ENCODE measurements around the gene IFI27. TPM values are rescaled to one million over a fixed set of nuclear protein-coding genes. Genes with fewer than 3 reads are reported as not detected.

The IFI27 gene
- total RNA-seq, 1 experiment from 2014 or later: 766 TPM

DNA sequence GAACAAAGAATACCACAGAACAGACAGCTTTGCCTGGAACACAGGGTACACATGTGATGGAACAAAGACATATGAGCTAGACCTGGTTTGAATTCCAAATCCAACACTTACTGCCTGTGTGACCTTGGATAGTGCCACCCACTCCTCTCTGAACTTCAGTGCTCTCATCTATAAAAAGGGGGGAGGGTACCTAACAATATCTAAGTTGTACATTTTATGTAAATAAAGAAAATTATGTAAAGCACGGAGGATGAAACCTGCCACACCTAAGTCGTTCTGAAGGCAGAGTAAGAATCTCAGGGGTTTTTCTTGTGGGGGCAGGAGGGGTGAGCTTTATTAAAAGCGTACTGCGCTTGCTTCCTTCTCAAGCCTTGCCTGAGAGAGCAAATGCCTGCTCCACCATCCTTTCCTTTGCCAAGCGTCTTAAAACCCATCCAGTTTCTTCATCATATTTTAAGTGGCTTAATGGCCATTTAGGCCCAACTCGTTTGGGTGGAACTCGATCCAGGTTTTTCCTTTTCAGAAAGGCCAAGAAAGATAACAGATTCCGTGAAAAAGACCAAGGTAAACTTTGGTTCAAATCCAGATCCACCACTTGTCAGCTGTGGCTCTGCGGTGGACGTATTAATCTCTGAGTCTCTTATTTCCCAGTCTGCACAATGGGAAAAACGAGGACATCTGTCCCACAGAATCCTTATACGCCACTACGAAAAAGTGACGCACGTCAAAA, 30.5 kb upstream of the IFI27 start:
- Mint-ChIP-seq H3K9me3 (ENCODE audit: low read depth, unreplicated experiment) (peaks cover 2% of the 10 kb centered on the region), H3K27ac (ENCODE audit: unreplicated experiment) (peak overlapping the region; percentile 89), H3K4me3 (ENCODE audit: low read depth, unreplicated experiment) (peak overlapping the region; percentile 98), H3K4me1 (ENCODE audit: low read depth, unreplicated experiment) (peaks cover 43% of the 10 kb centered on the region), H3K36me3 (ENCODE audit: insufficient read depth, unreplicated experiment) (peaks cover 37% of the 10 kb centered on the region), H3K27me3 (ENCODE audit: unreplicated experiment) (no peaks in the 10 kb centered on the region)
- CTCF ChIA-PET: no interaction called here
- TF ChIP-seq, protein P1, sequence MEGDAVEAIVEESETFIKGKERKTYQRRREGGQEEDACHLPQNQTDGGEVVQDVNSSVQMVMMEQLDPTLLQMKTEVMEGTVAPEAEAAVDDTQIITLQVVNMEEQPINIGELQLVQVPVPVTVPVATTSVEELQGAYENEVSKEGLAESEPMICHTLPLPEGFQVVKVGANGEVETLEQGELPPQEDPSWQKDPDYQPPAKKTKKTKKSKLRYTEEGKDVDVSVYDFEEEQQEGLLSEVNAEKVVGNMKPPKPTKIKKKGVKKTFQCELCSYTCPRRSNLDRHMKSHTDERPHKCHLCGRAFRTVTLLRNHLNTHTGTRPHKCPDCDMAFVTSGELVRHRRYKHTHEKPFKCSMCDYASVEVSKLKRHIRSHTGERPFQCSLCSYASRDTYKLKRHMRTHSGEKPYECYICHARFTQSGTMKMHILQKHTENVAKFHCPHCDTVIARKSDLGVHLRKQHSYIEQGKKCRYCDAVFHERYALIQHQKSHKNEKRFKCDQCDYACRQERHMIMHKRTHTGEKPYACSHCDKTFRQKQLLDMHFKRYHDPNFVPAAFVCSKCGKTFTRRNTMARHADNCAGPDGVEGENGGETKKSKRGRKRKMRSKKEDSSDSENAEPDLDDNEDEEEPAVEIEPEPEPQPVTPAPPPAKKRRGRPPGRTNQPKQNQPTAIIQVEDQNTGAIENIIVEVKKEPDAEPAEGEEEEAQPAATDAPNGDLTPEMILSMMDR (IDR thresholded peaks at IDR 0.05; ENCODE audit: unreplicated experiment): no peak
- intact Hi-C loops (cut with micrococcal nuclease; ENCODE audit: unreplicated experiment): no loop called here
- no peak for DNase-seq
- BruUV-seq (replicated peaks): no TSS peak

DNA sequence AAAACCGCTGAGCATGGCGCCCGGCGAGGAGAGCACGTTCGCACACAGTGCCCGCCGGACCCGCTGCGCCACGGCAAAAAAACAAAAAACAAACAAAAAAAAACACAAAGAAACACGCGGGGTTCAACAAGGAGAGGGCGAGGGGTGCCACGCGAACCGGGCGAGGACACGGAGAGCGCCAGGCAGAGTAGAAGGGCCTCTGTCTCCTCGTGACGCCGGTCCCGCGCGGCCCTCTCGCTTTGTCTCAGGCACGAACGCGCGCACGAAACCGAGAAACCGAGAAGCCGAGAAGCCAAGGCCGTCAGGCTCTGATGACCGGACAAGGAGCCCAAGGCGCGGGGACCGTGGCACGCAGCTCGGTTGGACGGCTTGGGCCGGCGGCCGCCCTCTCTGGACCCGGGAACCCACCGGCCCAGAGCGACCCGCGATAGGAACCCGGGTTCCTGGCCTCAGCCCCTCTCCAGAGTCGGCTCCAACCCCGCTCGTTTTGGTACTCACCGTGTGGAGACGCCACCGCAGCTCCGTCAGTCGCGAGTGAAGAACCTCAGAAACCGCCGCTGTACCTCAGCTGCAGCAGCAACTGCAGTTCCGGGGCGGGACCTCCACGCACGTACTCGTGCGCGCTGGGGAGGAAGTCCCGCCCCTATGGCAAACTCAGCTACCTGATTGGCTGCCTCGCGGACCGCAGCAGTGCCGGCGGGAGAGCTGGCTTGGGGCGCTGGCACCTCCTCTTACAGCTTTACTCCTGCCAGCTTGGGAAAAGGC, 29.7 kb upstream of the IFI27 start, which contains the start of the genes DDX24 and IFI27L1:
DDX24 (minus strand) TSS at position 582 of the 765 bp plus-strand sequence. CDS start 1,460 bp downstream, outside the sequence.
IFI27L1 (plus strand) TSS at position 690 of the 765 bp plus-strand sequence. CDS start 15,628 bp downstream, outside the sequence.
- H3K4me1 Mint-ChIP-seq (ENCODE audit: low read depth, unreplicated experiment): peaks cover 43% of the 10 kb centered on the region
- H3K27me3 Mint-ChIP-seq (ENCODE audit: unreplicated experiment): no peaks in the 10 kb centered on the region
- TF ChIP-seq, protein P1 (IDR thresholded peaks at IDR 0.05; ENCODE audit: unreplicated experiment): no peak
- H3K27ac Mint-ChIP-seq (ENCODE audit: unreplicated experiment): peak within 1 kb of the TSS; percentile 89
- peak; percentile 96 for DNase-seq
- CTCF ChIA-PET: interaction anchor here (1.0 to 2.0 kb wide), 2 partner anchors 30 to 56 kb away, joined by 4 read pairs; partner anchors contain the start of gene IFI27
- peak within 1 kb of the TSS; percentile 98 for H3K4me3 Mint-ChIP-seq (ENCODE audit: low read depth, unreplicated experiment)
- H3K36me3 Mint-ChIP-seq (ENCODE audit: insufficient read depth, unreplicated experiment): peaks cover 37% of the 10 kb centered on the region
- intact Hi-C loops (cut with micrococcal nuclease; ENCODE audit: unreplicated experiment): no loop called here
- BruUV-seq (replicated peaks): no TSS peak
- peaks cover 2% of the 10 kb centered on the region for H3K9me3 Mint-ChIP-seq (ENCODE audit: low read depth, unreplicated experiment)

DNA sequence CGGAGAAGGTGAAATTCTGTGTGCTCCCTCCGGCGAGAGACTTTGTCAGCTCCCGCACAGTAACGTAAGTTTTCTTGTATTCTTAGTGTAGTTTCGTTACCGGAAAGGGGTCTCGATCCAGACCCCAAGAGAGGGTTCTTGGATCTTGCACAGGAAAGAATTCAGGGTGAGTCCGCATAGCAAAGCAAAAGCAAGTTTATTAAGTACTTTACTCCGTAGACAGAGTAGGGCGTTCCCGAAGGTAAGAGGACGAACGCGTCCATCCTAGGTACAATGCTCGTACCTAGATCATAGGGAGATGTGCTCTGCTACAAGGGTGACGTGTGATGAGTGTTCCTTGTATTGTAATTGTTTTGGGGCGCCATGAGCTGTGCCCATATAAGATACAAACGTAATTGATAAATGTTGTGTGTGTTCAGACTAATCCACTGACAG, 29.1 kb upstream of the IFI27 start:
- H3K27me3 Mint-ChIP-seq (ENCODE audit: unreplicated experiment): no peaks in the 10 kb centered on the region
- peaks cover 43% of the 10 kb centered on the region for H3K4me1 Mint-ChIP-seq (ENCODE audit: low read depth, unreplicated experiment)
- intact Hi-C loops (cut with micrococcal nuclease; ENCODE audit: unreplicated experiment): no loop called here
- TSS peak; percentile 76 for BruUV-seq (replicated peaks)
- peak overlapping the region; percentile 89 for H3K27ac Mint-ChIP-seq (ENCODE audit: unreplicated experiment)
- peaks cover 5% of the 10 kb centered on the region for H3K9me3 Mint-ChIP-seq (ENCODE audit: low read depth, unreplicated experiment)
- TF ChIP-seq, protein P1 (IDR thresholded peaks at IDR 0.05; ENCODE audit: unreplicated experiment): no peak
- peak overlapping the region; percentile 98 for H3K4me3 Mint-ChIP-seq (ENCODE audit: low read depth, unreplicated experiment)
- no peak for DNase-seq
- CTCF ChIA-PET: interaction anchor here (1.0 to 2.0 kb wide), 2 partner anchors 29 to 55 kb away, joined by 4 read pairs; partner anchors contain the start of gene IFI27
- peaks cover 37% of the 10 kb centered on the region for H3K36me3 Mint-ChIP-seq (ENCODE audit: insufficient read depth, unreplicated experiment)

DNA sequence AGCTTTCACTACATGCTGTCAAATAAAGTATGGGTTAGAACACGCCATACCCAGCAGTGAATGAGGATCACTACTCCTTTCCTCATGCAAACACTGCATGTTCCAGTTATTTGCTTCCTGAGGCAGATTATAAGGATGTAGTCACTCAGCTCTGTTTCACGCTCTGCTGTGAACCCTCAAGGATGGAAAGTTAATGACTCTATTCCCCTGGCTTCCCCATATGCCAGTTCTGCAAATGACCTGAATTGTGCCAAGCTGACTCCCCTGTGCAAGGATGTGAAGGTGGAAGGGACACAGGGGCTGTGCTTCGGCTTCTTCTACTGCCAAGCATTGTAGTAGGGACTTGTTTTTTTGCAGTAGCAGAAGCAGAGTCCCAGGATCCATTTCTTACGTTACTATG, 22.6 kb upstream of the IFI27 start:
- H3K4me3 Mint-ChIP-seq (ENCODE audit: low read depth, unreplicated experiment): no peak overlapping the region
- no peak overlapping the region for H3K27ac Mint-ChIP-seq (ENCODE audit: unreplicated experiment)
- intact Hi-C loops (cut with micrococcal nuclease; ENCODE audit: unreplicated experiment): no loop called here
- H3K9me3 Mint-ChIP-seq (ENCODE audit: low read depth, unreplicated experiment): peaks cover 2% of the 10 kb centered on the region
- no peaks in the 10 kb centered on the region for H3K36me3 Mint-ChIP-seq (ENCODE audit: insufficient read depth, unreplicated experiment)
- no peaks in the 10 kb centered on the region for H3K27me3 Mint-ChIP-seq (ENCODE audit: unreplicated experiment)
- no peak for DNase-seq
- peaks cover 1% of the 10 kb centered on the region for H3K4me1 Mint-ChIP-seq (ENCODE audit: low read depth, unreplicated experiment)
- CTCF ChIA-PET: no interaction called here
- no TSS peak for BruUV-seq (replicated peaks)
- TF ChIP-seq, protein P1 (IDR thresholded peaks at IDR 0.05; ENCODE audit: unreplicated experiment): no peak

Measured in Calu3 (cell line).